SK-N-MC (cell line): ENCODE results near the gene SCYL3.

Experiments
- EZH2 ChIP-seq: fragments of 200-600 bp; sonication (generic); IDR thresholded peaks from one replicate; pipeline ENCODE4 v1.6.1; 2017; ENCODE audit warnings: antibody characterized with exemption
- POLR2AphosphoS5 ChIP-seq: IDR thresholded peaks from 2 replicates; pipeline ENCODE4 v1.6.1; 2012; ENCODE audit warnings: mild to moderate bottlenecking, low read depth, low read length, borderline replicate concordance

DNA sequence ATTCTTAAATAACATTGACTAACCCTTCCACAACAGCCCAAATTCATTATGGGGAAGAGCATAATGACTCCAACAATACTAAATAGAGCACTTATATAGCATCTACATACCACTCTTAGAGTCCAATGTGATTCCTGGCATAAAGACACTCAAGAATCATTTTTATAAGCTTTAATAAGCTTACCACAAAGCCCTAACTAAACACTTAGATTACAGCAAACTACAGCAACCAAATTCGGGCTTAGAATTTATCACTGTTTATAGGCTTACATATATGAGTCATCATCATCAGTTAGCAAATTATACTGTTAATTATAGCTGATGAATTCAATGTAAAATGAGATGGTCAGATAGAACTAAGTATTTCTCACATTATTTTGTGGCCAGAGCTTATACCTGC lies 7.3 kb downstream of the SCYL3 start:
- TF ChIP-seq POLR2AphosphoS5 (no peak), EZH2 (no peak)
